B cell (primary cell): Measurements from ENCODE around the gene ZNF598. TPM values are rescaled to one million over a fixed set of nuclear protein-coding genes. Genes with fewer than 3 reads are reported as not detected.

ENCODE experiments used
- ATAC-seq: fragments of 200-7000 bp; cut with Tn5 transposase; one replicate; pipeline ENCODE4 v1.10.0; 2021; ENCODE audit warnings: low read depth, mild to moderate bottlenecking, moderate number of reproducible peaks, moderate library complexity
- CTCF ChIA-PET: fragments of 350-600 bp; sonication (Branson Sonifier 250); formaldehyde crosslinking; loops from one replicate; lab custom pipeline; 2021; ENCODE audit warnings: antibody characterized with exemption, inconsistent platforms; lab: Charles Lee
- POLR2A ChIA-PET: fragments of 350-600 bp; sonication (Branson Sonifier 250); formaldehyde crosslinking; loops from one replicate; lab custom pipeline; 2021; ENCODE audit warnings: antibody characterized with exemption; lab: Charles Lee
- DNase-seq: peaks from one replicate; pipeline ENCODE4 v3.0.0; 2013
- H2AFZ ChIP-seq: 2 replicates; pipeline ENCODE4 v1.6.1; 2012; ENCODE audit warnings: mild to moderate bottlenecking, low read depth, low read length; ENCODE audit not compliant: insufficient read depth, poor library complexity, severe bottlenecking
- H3K27ac ChIP-seq, 2 donors: 1 replicate in 1 of 2; 2 replicates in 1 of 2; pipeline ENCODE4 v1.5.1; 2012 to 2013; ENCODE audit warnings: low read length in 2 of 2, mild to moderate bottlenecking in 2 of 2, moderate library complexity in 1 of 2
- H3K27me3 ChIP-seq, 4 experiments: fragments of 200-600 bp in 1 of 4; sonication (generic) in 1 of 4; replicated peaks in 1 of 4; 1 replicate in 2 of 4; 2 replicates in 2 of 4; pipeline versions ENCODE4 v1.6.1 to v1.7.0; 2013 to 2016; ENCODE audit warnings: low read length in 3 of 4, mild to moderate bottlenecking in 2 of 4, mixed read lengths in 1 of 4, moderate library complexity in 1 of 4; ENCODE audit not compliant: insufficient read depth in 4 of 4, control insufficient read depth in 3 of 4; ENCODE audit errors: control extremely low read depth in 1 of 4
- H3K36me3 ChIP-seq, 2 experiments: replicated peaks in 1 of 2; 1 replicate in 1 of 2; 2 replicates in 1 of 2; pipeline versions ENCODE4 v1.6.1 to v1.7.1; 2013; ENCODE audit warnings: low read length in 1 of 2; ENCODE audit not compliant: insufficient read depth in 2 of 2, control insufficient read depth in 1 of 2; ENCODE audit errors: control extremely low read depth in 1 of 2, extremely low read depth in 1 of 2
- H3K4me1 ChIP-seq, 2 donors: fragments of 200-600 bp in 1 of 2; sonication (generic) in 1 of 2; 1 replicate in 1 of 2; 2 replicates in 1 of 2; pipeline versions ENCODE4 v1.5.1 to v1.6.1; 2013 to 2017; ENCODE audit warnings: low read length in 2 of 2; ENCODE audit not compliant: control insufficient read depth in 2 of 2, insufficient read depth in 2 of 2
- H3K4me2 ChIP-seq: replicated peaks from 2 replicates; pipeline ENCODE3; 2012; ENCODE audit warnings: mild to moderate bottlenecking, low read depth, low read length; ENCODE audit not compliant: poor library complexity, severe bottlenecking
- H3K4me3 ChIP-seq, 5 experiments: fragments of 200-600 bp in 1 of 5; sonication (generic) in 1 of 5; 1 replicate in 3 of 5; 2 replicates in 2 of 5; pipeline versions ENCODE4 v1.5.1 to v1.7.0; 2011 to 2016; ENCODE audit warnings: low read length in 4 of 5, mild to moderate bottlenecking in 4 of 5, low read depth in 2 of 5, control low read depth in 1 of 5, moderate library complexity in 1 of 5; ENCODE audit not compliant: insufficient read depth in 1 of 5; ENCODE audit errors: control extremely low read depth in 1 of 5, extremely low read depth in 1 of 5
- H3K79me2 ChIP-seq: fragments of 200-600 bp; sonication (generic); one replicate; pipeline ENCODE4 v1.6.0; 2016; ENCODE audit warnings: low read length; ENCODE audit not compliant: control insufficient read depth, insufficient read depth
- H3K9ac ChIP-seq: fragments of 200-600 bp; sonication (generic); 2 replicates; pipeline ENCODE4 v1.6.1; 2017; ENCODE audit warnings: mild to moderate bottlenecking, low read length, moderate library complexity
- H3K9me3 ChIP-seq, 3 donors: one replicate each; pipeline versions ENCODE4 v1.6.1 to v1.7.1; 2013; ENCODE audit warnings: low read length in 2 of 3; ENCODE audit not compliant: control insufficient read depth in 2 of 3, insufficient read depth in 1 of 3; ENCODE audit errors: control extremely low read depth in 1 of 3
- H4K20me1 ChIP-seq: 2 replicates; pipeline ENCODE4 v1.6.0; 2012; ENCODE audit warnings: mild to moderate bottlenecking, low read length; ENCODE audit not compliant: insufficient read depth, control insufficient read depth, poor library complexity, severe bottlenecking
- H3K27ac Mint-ChIP-seq: one replicate; pipeline ENCODE4 v1.8.0; 2021; ENCODE audit warnings: mixed read lengths
- H3K27me3 Mint-ChIP-seq: one replicate; pipeline ENCODE4 v1.8.0; 2021; ENCODE audit warnings: mixed read lengths
- H3K4me1 Mint-ChIP-seq: one replicate; pipeline ENCODE4 v1.8.0; 2021; ENCODE audit warnings: mixed read lengths
- H3K4me3 Mint-ChIP-seq: one replicate; pipeline ENCODE4 v1.8.0; 2021; ENCODE audit warnings: mixed read lengths
- H3K9me3 Mint-ChIP-seq: one replicate; pipeline ENCODE4 v1.8.0; 2022; ENCODE audit warnings: mixed read lengths; ENCODE audit not compliant: insufficient read depth
- CTCF ChIP-seq: fragments of 200-600 bp; IDR thresholded peaks from one replicate; pipeline ENCODE4 v1.8.0; 2022; ENCODE audit warnings: antibody characterized with exemption, mild to moderate bottlenecking
- EZH2 ChIP-seq: IDR thresholded peaks from 2 replicates; pipeline ENCODE4 v1.6.1; 2012; ENCODE audit warnings: borderline replicate concordance, low read depth, mild to moderate bottlenecking, moderate library complexity, low read length; ENCODE audit not compliant: insufficient read depth, poor library complexity, severe bottlenecking
- WGBS: methylation state at CpG from one replicate; pipeline ENCODE4 v1.1.5; 2013; ENCODE audit warnings: missing lambda C conversion rate; ENCODE audit not compliant: insufficient coverage; 5-methylcytosine and 5-hydroxymethylcytosine counted together
- intact Hi-C: fragments of 100-400 bp; cut with micrococcal nuclease; formaldehyde crosslinking; loops from one replicate; pipeline ENCODE4 v1.10.0; 2022
- polyA plus RNA-seq: library from polyadenylated mRNA; depleted of rRNA; stranded (reverse); fragments of >200 nt; gene quantifications from 2 replicates; pipeline ENCODE4 v1.2.3, GENCODE V29; 2012
- total RNA-seq, 2 donors: library from RNA; stranded (reverse); fragments of 120-200 nt in 1 of 2; gene quantifications; 1 replicate in 1 of 2; 2 replicates in 1 of 2; pipeline versions ENCODE4 v1.2.3 to v1.2.4, GENCODE V29; 2013 to 2022

The ZNF598 gene
- total and polyA plus RNA-seq, 2 donors (not counting 1 experiment from before 2014, with no cell fraction given) = 49.5 to 61.5 TPM

DNA sequence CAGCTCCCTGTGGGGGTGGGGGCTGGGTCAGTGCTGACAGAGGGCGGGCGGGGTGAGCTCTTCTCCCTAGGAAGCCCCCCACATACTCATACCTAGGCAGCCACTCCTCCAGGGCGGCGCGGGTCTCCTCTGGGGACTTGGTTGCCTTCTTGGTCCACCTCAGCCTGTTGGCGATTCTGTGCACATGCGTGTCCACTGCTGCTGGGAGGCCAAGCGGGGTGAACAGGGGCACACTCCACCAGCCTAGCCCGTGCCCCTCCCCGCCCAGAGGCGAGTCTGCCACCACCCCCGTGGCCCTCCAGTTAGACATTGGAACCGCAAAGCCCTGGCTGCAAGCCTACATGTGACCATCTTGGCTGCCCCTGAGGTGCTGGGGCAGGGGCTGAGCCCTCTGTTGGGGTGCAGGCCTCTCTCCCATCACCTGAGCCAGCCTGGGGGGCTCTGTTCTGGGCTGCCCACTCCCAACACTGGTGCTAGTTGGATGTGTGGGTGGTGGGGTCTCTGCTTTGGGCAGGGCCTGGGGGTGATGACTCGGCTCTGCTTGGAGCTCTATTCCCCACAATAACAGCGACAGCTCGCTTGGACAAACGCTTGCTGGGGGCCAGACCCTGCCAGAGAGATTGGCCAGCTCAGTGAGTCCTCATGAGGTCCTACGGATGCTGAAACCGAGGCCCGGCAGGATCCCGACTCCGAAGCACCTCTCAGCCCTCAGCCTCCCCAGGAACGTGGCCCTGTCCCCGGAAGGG is 30.6 kb upstream of the ZNF598 start:
- no peak overlapping the region for H3K9ac ChIP-seq
- Mint-ChIP-seq H3K9me3 (no peaks in the 10 kb centered on the region), H3K4me3 (no peak overlapping the region), H3K27ac (no peak overlapping the region), H3K27me3 (no peaks in the 10 kb centered on the region), H3K4me1 (peaks cover 3% of the 10 kb centered on the region)
- ATAC-seq (no peak), DNase-seq (no peak)
- no peak overlapping the region for H3K4me2 ChIP-seq
- no peaks in the 10 kb centered on the region for H4K20me1 ChIP-seq
- CTCF ChIA-PET = no interaction called here
- H3K79me2 ChIP-seq = no peaks in the 10 kb centered on the region
- H3K4me1 ChIP-seq = peaks cover 4 to 17% of the 10 kb centered on the region in 2 donors
- POLR2A ChIA-PET = no interaction called here
- WGBS = 97% methylated on average over 22 of the region's 24 CpGs
- TF ChIP-seq EZH2 (no peak), CTCF (no peak)
- no peaks in the 10 kb centered on the region for H3K27me3 ChIP-seq
- H3K27ac ChIP-seq = no peak overlapping the region
- H3K4me3 ChIP-seq = no peak overlapping the region
- intact Hi-C loops = no loop called here
- H3K9me3 ChIP-seq = no peaks in the 10 kb centered on the region
- H2AFZ ChIP-seq = no peak overlapping the region
- no peaks in the 10 kb centered on the region for H3K36me3 ChIP-seq

- H2AFZ ChIP-seq = no peak overlapping the region
- H3K9me3 ChIP-seq = no peaks in the 10 kb centered on the region
- no peak for DNase-seq
- no peaks in the 10 kb centered on the region for H4K20me1 ChIP-seq
- peaks cover 0 to 5% (median 0%) of the 10 kb centered on the region in 4 experiments for H3K27me3 ChIP-seq
- no peak overlapping the region for H3K4me3 Mint-ChIP-seq
- H3K4me1 ChIP-seq = peaks cover 4 to 12% of the 10 kb centered on the region in 2 donors
- TF ChIP-seq EZH2 (no peak), CTCF (no peak)
- POLR2A ChIA-PET = no interaction called here
- H3K9ac ChIP-seq = no peak overlapping the region
- 89% methylated on average over 28 of the region's 29 CpGs for WGBS
- CTCF ChIA-PET = interaction anchor here (1.0 kb wide), 1 partner anchor 8 kb away, joined by 5 read pairs; the partner anchor contains the start of genes NTHL1 and TSC2
- H3K4me3 ChIP-seq = no peak overlapping the region
- no peak overlapping the region for H3K27ac Mint-ChIP-seq
- H3K36me3 ChIP-seq = no peaks in the 10 kb centered on the region
- H3K4me1 Mint-ChIP-seq = no peaks in the 10 kb centered on the region
- H3K9me3 Mint-ChIP-seq = no peaks in the 10 kb centered on the region
- intact Hi-C loops = no loop called here
- H3K4me2 ChIP-seq = no peak overlapping the region
- ATAC-seq = no peak
- no peak overlapping the region for H3K27ac ChIP-seq
- no peaks in the 10 kb centered on the region for H3K79me2 ChIP-seq
- no peaks in the 10 kb centered on the region for H3K27me3 Mint-ChIP-seq
Observed at GRCh38 chr16:2039274-2040031, 29.8 kb upstream of the ZNF598 start.
